Measurements from ENCODE around the gene LPIN3.

DNA sequence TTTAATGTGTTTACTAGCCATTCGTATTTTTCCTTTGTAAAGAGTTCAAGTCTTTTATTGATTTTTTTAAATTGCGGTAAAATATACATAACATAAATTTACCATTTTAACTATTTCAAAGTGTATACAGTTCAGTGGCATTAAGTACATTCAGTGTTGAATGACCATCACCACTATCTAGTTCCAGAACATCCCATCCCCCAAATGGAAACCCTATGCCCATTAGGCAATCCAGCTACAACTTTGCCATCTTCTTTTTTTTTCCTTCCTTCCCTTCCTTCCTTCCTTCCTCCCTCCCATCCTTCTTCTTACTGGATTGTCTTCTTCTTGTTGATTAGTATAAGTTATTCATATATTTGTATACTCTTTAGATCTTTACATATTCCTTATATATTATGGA lies 8.6 kb downstream of the LPIN3 start:
- TF ChIP-seq, protein P1, sequence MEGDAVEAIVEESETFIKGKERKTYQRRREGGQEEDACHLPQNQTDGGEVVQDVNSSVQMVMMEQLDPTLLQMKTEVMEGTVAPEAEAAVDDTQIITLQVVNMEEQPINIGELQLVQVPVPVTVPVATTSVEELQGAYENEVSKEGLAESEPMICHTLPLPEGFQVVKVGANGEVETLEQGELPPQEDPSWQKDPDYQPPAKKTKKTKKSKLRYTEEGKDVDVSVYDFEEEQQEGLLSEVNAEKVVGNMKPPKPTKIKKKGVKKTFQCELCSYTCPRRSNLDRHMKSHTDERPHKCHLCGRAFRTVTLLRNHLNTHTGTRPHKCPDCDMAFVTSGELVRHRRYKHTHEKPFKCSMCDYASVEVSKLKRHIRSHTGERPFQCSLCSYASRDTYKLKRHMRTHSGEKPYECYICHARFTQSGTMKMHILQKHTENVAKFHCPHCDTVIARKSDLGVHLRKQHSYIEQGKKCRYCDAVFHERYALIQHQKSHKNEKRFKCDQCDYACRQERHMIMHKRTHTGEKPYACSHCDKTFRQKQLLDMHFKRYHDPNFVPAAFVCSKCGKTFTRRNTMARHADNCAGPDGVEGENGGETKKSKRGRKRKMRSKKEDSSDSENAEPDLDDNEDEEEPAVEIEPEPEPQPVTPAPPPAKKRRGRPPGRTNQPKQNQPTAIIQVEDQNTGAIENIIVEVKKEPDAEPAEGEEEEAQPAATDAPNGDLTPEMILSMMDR (IDR thresholded peaks at IDR 0.05), result no peak
- no peak for TF ChIP-seq POLR2A (IDR thresholded peaks at IDR 0.05)
